ENCODE results near the gene C1orf174.

C1orf174 gene

GRCh38 chr1:3931007-3931912 lies 31.2 kb upstream of the C1orf174 start:
- no peak for TF ChIP-seq CTCF (IDR thresholded peaks at IDR 0.05; ENCODE audit: low read depth, low read length)

GRCh38 chr1:3930301-3931006 lies 30.4 kb upstream of the C1orf174 start:
- no peak overlapping the region for H3K4me3 ChIP-seq (ENCODE audit: low read depth, low read length)
- no peak for TF ChIP-seq CTCF (IDR thresholded peaks at IDR 0.05; ENCODE audit: low read depth, low read length)

More at GRCh38 chr1:3931007-3931912, 31.2 kb upstream of the C1orf174 start:
- H3K4me3 ChIP-seq (ENCODE audit: low read depth, low read length) = no peak overlapping the region

GRCh38 chr1:3929126-3929525 lies 29.1 kb upstream of the C1orf174 start:
- no peak for TF ChIP-seq CTCF (IDR thresholded peaks at IDR 0.05; ENCODE audit: low read depth, low read length)
- no peak overlapping the region for H3K4me3 ChIP-seq (ENCODE audit: low read depth, low read length)

- no peak overlapping the region for H3K4me3 ChIP-seq (ENCODE audit: low read depth, low read length)
- no peak for TF ChIP-seq CTCF (IDR thresholded peaks at IDR 0.05; ENCODE audit: low read depth, low read length)
Measured at GRCh38 chr1:3928586-3928985, 28.5 kb upstream of the C1orf174 start.

GRCh38 chr1:3926956-3927355 lies 26.9 kb upstream of the C1orf174 start:
- no peak for TF ChIP-seq CTCF (IDR thresholded peaks at IDR 0.05; ENCODE audit: low read depth, low read length)
- H3K4me3 ChIP-seq (ENCODE audit: low read depth, low read length) = no peak overlapping the region

- H3K4me3 ChIP-seq (ENCODE audit: low read depth, low read length) = no peak overlapping the region
- TF ChIP-seq CTCF (IDR thresholded peaks at IDR 0.05; ENCODE audit: low read depth, low read length) = no peak
Measured at GRCh38 chr1:3925762-3926161, 25.7 kb upstream of the C1orf174 start.

- no peak overlapping the region for H3K4me3 ChIP-seq (ENCODE audit: low read depth, low read length)
- TF ChIP-seq CTCF (IDR thresholded peaks at IDR 0.05; ENCODE audit: low read depth, low read length) = no peak
Measured at GRCh38 chr1:3925256-3925655, 25.2 kb upstream of the C1orf174 start.
